GM23338 (cell line): ENCODE results near the gene FBXL17. TPM values are rescaled to one million over a fixed set of nuclear protein-coding genes. Genes with fewer than 3 reads are reported as not detected.

Source experiments
- ATAC-seq: fragments of 200-7000 bp; cut with Tn5 transposase; 3 replicates; pipeline ENCODE4 v1.9.1; 2020
- DNase-seq: peaks from one replicate; pipeline ENCODE4 v3.0.0-alpha.2; 2015; ENCODE audit warnings: low spot score
- H2AFZ ChIP-seq: fragments of 200-600 bp; sonication (generic); 2 replicates; pipeline ENCODE4 v1.8.0; 2016; ENCODE audit warnings: antibody characterized with exemption, mild to moderate bottlenecking, moderate library complexity
- H3F3A ChIP-seq: fragments of 200-600 bp; sonication (generic); replicated peaks from 2 replicates; pipeline ENCODE4 v1.8.0; 2017; ENCODE audit warnings: antibody characterized with exemption, mixed run types, low read depth
- H3K27ac ChIP-seq: fragments of 200-600 bp; sonication (generic); 2 replicates; pipeline ENCODE4 v1.6.1; 2016; ENCODE audit warnings: low read depth
- H3K27me3 ChIP-seq: fragments of 200-600 bp; sonication (generic); 2 replicates; pipeline ENCODE4 v1.8.0; 2016; ENCODE audit warnings: mild to moderate bottlenecking, mixed run types, moderate library complexity; ENCODE audit not compliant: insufficient read depth
- H3K36me3 ChIP-seq: fragments of 200-600 bp; sonication (generic); 2 replicates; pipeline ENCODE4 v1.8.0; 2016; ENCODE audit warnings: mild to moderate bottlenecking; ENCODE audit not compliant: insufficient read depth
- H3K4me1 ChIP-seq: fragments of 200-600 bp; sonication (generic); 2 replicates; pipeline ENCODE4 v1.8.0; 2016; ENCODE audit warnings: mild to moderate bottlenecking, moderate library complexity; ENCODE audit not compliant: insufficient read depth
- H3K4me2 ChIP-seq: fragments of 200-600 bp; sonication (generic); 2 replicates; pipeline ENCODE4 v1.7.1; 2017; ENCODE audit warnings: mixed run types
- H3K4me3 ChIP-seq: fragments of 200-600 bp; sonication (generic); 2 replicates; pipeline ENCODE4 v1.6.1; 2016; ENCODE audit warnings: mixed run types
- H3K79me2 ChIP-seq: fragments of 200-600 bp; sonication (generic); replicated peaks from 2 replicates; pipeline ENCODE4 v1.8.0; 2017; ENCODE audit warnings: mild to moderate bottlenecking; ENCODE audit not compliant: insufficient read depth
- H3K9me2 ChIP-seq: fragments of 200-600 bp; sonication (generic); 2 replicates; pipeline ENCODE4 v1.8.0; 2017; ENCODE audit not compliant: insufficient read depth
- H4K20me1 ChIP-seq: fragments of 200-600 bp; sonication (generic); replicated peaks from 2 replicates; pipeline ENCODE4 v1.8.0; 2017; ENCODE audit warnings: mild to moderate bottlenecking; ENCODE audit not compliant: insufficient read depth
- H3K27ac Mint-ChIP-seq: 2 replicates; pipeline ENCODE4 v1.8.0; 2020; ENCODE audit warnings: inconsistent platforms, mild to moderate bottlenecking, moderate library complexity, mixed read lengths
- H3K27me3 Mint-ChIP-seq: 3 replicates; pipeline ENCODE4 v1.8.0; 2022; ENCODE audit warnings: low read depth, mild to moderate bottlenecking, moderate library complexity, mixed read lengths, inconsistent platforms; ENCODE audit not compliant: insufficient read depth, poor library complexity
- H3K36me3 Mint-ChIP-seq: 3 replicates; pipeline ENCODE4 v1.8.0; 2021; ENCODE audit warnings: low read depth, mild to moderate bottlenecking, inconsistent platforms, moderate library complexity, mixed read lengths
- H3K4me1 Mint-ChIP-seq: 3 replicates; pipeline ENCODE4 v1.8.0; 2020; ENCODE audit warnings: mild to moderate bottlenecking, inconsistent platforms, mixed read lengths
- H3K4me3 Mint-ChIP-seq: 3 replicates; pipeline ENCODE4 v1.8.0; 2021; ENCODE audit warnings: moderate library complexity, mild to moderate bottlenecking, inconsistent platforms, mixed read lengths
- H3K9me3 Mint-ChIP-seq: 3 replicates; pipeline ENCODE4 v1.8.0; 2020; ENCODE audit warnings: moderate library complexity, mild to moderate bottlenecking, inconsistent platforms, mixed read lengths
- CREB1 ChIP-seq: fragments of 250-450 bp; sonication (Bioruptor Pico); IDR thresholded peaks from 2 replicates; pipeline ENCODE4 v1.5.0; 2020; ENCODE audit warnings: low read depth, mild to moderate bottlenecking, moderate library complexity
- JUNB ChIP-seq: IDR thresholded peaks from one replicate; pipeline ENCODE4 v1.6.1; 2016; ENCODE audit warnings: antibody characterized with exemption; ENCODE audit not compliant: unreplicated experiment
- NANOG ChIP-seq: IDR thresholded peaks from 2 replicates; pipeline ENCODE4 v1.6.1; 2016; ENCODE audit warnings: antibody characterized with exemption, borderline replicate concordance
- POLR2AphosphoS5 ChIP-seq: IDR thresholded peaks from 2 replicates; pipeline ENCODE4 v1.6.1; 2016; ENCODE audit warnings: antibody characterized with exemption, low read depth
- STAT1 ChIP-seq: IDR thresholded peaks from one replicate; pipeline ENCODE4 v1.6.1; 2016; ENCODE audit warnings: antibody characterized with exemption; ENCODE audit not compliant: unreplicated experiment
- ZNF114 ChIP-seq: fragments of 250-450 bp; sonication (Bioruptor Pico); IDR thresholded peaks from 2 replicates; pipeline ENCODE4 v1.5.0; 2020; ENCODE audit warnings: mild to moderate bottlenecking, moderate library complexity
- polyA plus RNA-seq: library from polyadenylated mRNA; unstranded; fragments of >200 nt; fragmentation: Nextera tagmentation; extraction: Ambion mirVana; gene quantifications from 2 replicates; pipeline ENCODE4 v1.2.1, GENCODE V29; 2016
- total RNA-seq: library from RNA; depleted of rRNA; stranded (reverse); fragments of >200 nt; shearing (Covaris generic); gene quantifications from 2 replicates; pipeline ENCODE4 v1.2.3, GENCODE V29; 2014
- TF ChIP-seq, protein P1 (sequence below), 2 experiments: fragments of 200-600 bp in 1 of 2; sonication (generic) in 1 of 2; conservative IDR thresholded peaks; 2 replicates each; pipeline versions ENCODE4 v1.5.1 to v1.6.1; 2016 to 2017; ENCODE audit warnings: antibody characterized with exemption in 2 of 2, low read depth in 2 of 2, mild to moderate bottlenecking in 2 of 2, moderate library complexity in 1 of 2
- TF ChIP-seq, protein P2 (sequence below): fragments of 250-450 bp; sonication (Bioruptor Pico); IDR thresholded peaks from 2 replicates; pipeline ENCODE4 v1.5.0; 2020; ENCODE audit warnings: mild to moderate bottlenecking, moderate library complexity

The FBXL17 gene
- total and polyA plus RNA-seq, 2 experiments from 2014 or later, result 2.0 to 2.7 TPM

- TF ChIP-seq, protein P1, sequence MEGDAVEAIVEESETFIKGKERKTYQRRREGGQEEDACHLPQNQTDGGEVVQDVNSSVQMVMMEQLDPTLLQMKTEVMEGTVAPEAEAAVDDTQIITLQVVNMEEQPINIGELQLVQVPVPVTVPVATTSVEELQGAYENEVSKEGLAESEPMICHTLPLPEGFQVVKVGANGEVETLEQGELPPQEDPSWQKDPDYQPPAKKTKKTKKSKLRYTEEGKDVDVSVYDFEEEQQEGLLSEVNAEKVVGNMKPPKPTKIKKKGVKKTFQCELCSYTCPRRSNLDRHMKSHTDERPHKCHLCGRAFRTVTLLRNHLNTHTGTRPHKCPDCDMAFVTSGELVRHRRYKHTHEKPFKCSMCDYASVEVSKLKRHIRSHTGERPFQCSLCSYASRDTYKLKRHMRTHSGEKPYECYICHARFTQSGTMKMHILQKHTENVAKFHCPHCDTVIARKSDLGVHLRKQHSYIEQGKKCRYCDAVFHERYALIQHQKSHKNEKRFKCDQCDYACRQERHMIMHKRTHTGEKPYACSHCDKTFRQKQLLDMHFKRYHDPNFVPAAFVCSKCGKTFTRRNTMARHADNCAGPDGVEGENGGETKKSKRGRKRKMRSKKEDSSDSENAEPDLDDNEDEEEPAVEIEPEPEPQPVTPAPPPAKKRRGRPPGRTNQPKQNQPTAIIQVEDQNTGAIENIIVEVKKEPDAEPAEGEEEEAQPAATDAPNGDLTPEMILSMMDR (conservative IDR thresholded peaks at IDR 0.05; ENCODE audit: low read depth in 2 of 2), result no peak
- no peak for TF ChIP-seq NANOG
- no peak for TF ChIP-seq ZNF114 (CRISPR knock-in tag)
- no peak for TF ChIP-seq CREB1 (CRISPR knock-in tag)
- no peak for TF ChIP-seq STAT1
These were observed 452.8 kb downstream of the FBXL17 start (continued) for GRCh38 chr5:107929080-107929479.

- H3K4me1 Mint-ChIP-seq, result peaks cover 9% of the 10 kb centered on the region
These were observed 455.8 kb downstream of the FBXL17 start for GRCh38 chr5:107926121-107926520.

DNA sequence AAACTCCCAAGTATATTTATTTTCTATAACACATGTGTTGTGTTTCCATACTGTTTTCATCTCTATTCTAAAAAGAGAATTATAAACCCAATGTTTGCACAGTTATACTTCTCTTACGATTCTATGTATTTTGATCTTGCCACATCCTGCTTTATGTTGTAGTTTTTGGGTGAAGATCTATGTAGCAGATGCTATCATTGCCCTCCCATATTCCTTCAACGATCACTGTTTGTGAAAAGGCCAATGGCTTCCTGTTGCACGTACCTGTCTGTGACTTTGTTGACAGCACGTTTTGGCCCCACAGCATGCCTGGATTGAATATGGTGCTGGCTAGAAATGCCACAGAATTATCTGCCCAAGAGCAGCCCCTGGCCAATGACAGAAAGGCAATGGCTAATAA is 456.7 kb downstream of the FBXL17 start:
- H3K79me2 ChIP-seq, result no peaks in the 10 kb centered on the region
- Mint-ChIP-seq H3K36me3 (no peaks in the 10 kb centered on the region), H3K27me3 (no peaks in the 10 kb centered on the region), H3K4me1 (peaks cover 9% of the 10 kb centered on the region), H3K4me3 (no peak overlapping the region), H3K9me3 (no peaks in the 10 kb centered on the region), H3K27ac (peak overlapping the region; percentile 44)
- H2AFZ ChIP-seq, result no peak overlapping the region
- H3K9me2 ChIP-seq, result no peaks in the 10 kb centered on the region
- H3K27me3 ChIP-seq, result no peaks in the 10 kb centered on the region
- H3K4me1 ChIP-seq, result 0 out of 2 replicates have a peak, but pooled peaks cover 5% of the 10 kb centered on the region
- H3K36me3 ChIP-seq, result no peaks in the 10 kb centered on the region
- ATAC-seq (no peak), DNase-seq (no peak)
- H3K4me3 ChIP-seq, result no peak overlapping the region
- no peaks in the 10 kb centered on the region for H4K20me1 ChIP-seq
- no peak overlapping the region for H3K4me2 ChIP-seq
- H3F3A ChIP-seq, result no peaks in the 10 kb centered on the region
- no peak overlapping the region for H3K27ac ChIP-seq
- TF ChIP-seq, protein P2, sequence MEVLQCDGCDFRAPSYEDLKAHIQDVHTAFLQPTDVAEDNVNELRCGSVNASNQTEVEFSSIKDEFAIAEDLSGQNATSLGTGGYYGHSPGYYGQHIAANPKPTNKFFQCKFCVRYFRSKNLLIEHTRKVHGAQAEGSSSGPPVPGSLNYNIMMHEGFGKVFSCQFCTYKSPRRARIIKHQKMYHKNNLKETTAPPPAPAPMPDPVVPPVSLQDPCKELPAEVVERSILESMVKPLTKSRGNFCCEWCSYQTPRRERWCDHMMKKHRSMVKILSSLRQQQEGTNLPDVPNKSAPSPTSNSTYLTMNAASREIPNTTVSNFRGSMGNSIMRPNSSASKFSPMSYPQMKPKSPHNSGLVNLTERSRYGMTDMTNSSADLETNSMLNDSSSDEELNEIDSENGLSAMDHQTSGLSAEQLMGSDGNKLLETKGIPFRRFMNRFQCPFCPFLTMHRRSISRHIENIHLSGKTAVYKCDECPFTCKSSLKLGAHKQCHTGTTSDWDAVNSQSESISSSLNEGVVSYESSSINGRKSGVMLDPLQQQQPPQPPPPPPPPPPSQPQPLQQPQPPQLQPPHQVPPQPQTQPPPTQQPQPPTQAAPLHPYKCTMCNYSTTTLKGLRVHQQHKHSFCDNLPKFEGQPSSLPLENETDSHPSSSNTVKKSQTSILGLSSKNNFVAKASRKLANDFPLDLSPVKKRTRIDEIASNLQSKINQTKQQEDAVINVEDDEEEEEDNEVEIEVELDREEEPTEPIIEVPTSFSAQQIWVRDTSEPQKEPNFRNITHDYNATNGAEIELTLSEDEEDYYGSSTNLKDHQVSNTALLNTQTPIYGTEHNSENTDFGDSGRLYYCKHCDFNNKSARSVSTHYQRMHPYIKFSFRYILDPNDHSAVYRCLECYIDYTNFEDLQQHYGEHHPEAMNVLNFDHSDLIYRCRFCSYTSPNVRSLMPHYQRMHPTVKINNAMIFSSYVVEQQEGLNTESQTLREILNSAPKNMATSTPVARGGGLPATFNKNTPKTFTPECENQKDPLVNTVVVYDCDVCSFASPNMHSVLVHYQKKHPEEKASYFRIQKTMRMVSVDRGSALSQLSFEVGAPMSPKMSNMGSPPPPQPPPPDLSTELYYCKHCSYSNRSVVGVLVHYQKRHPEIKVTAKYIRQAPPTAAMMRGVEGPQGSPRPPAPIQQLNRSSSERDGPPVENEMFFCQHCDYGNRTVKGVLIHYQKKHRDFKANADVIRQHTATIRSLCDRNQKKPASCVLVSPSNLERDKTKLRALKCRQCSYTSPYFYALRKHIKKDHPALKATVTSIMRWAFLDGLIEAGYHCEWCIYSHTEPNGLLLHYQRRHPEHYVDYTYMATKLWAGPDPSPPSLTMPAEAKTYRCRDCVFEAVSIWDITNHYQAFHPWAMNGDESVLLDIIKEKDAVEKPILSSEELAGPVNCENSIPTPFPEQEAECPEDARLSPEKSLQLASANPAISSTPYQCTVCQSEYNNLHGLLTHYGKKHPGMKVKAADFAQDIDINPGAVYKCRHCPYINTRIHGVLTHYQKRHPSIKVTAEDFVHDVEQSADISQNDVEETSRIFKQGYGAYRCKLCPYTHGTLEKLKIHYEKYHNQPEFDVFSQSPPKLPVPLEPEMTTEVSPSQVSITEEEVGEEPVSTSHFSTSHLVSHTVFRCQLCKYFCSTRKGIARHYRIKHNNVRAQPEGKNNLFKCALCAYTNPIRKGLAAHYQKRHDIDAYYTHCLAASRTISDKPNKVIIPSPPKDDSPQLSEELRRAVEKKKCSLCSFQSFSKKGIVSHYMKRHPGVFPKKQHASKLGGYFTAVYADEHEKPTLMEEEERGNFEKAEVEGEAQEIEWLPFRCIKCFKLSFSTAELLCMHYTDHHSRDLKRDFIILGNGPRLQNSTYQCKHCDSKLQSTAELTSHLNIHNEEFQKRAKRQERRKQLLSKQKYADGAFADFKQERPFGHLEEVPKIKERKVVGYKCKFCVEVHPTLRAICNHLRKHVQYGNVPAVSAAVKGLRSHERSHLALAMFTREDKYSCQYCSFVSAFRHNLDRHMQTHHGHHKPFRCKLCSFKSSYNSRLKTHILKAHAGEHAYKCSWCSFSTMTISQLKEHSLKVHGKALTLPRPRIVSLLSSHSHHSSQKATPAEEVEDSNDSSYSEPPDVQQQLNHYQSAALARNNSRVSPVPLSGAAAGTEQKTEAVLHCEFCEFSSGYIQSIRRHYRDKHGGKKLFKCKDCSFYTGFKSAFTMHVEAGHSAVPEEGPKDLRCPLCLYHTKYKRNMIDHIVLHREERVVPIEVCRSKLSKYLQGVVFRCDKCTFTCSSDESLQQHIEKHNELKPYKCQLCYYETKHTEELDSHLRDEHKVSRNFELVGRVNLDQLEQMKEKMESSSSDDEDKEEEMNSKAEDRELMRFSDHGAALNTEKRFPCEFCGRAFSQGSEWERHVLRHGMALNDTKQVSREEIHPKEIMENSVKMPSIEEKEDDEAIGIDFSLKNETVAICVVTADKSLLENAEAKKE, result no peak

More at GRCh38 chr5:107926121-107926520, 455.8 kb downstream of the FBXL17 start:
- no peak for TF ChIP-seq POLR2AphosphoS5
- TF ChIP-seq JUNB, result no peak
- TF ChIP-seq, protein P1 (conservative IDR thresholded peaks at IDR 0.05; ENCODE audit: low read depth in 2 of 2), result no peak
- no peak overlapping the region for H3K4me3 ChIP-seq
- no peak overlapping the region for H2AFZ ChIP-seq
- no peaks in the 10 kb centered on the region for H3K36me3 ChIP-seq
- ATAC-seq (peak; percentile 39; the same call in 2 of the 3 replicates), DNase-seq (no peak)
- no peaks in the 10 kb centered on the region for H3F3A ChIP-seq
- H3K4me1 ChIP-seq, result 0 out of 2 replicates have a peak, but pooled peaks cover 5% of the 10 kb centered on the region
- H3K27me3 ChIP-seq, result no peaks in the 10 kb centered on the region
- Mint-ChIP-seq H3K9me3 (no peaks in the 10 kb centered on the region), H3K27ac (no peak overlapping the region), H3K27me3 (no peaks in the 10 kb centered on the region), H3K4me3 (no peak overlapping the region), H3K36me3 (no peaks in the 10 kb centered on the region)
- no peak overlapping the region for H3K27ac ChIP-seq
- H3K79me2 ChIP-seq, result no peaks in the 10 kb centered on the region
- H4K20me1 ChIP-seq, result no peaks in the 10 kb centered on the region
- H3K9me2 ChIP-seq, result no peaks in the 10 kb centered on the region
- no peak overlapping the region for H3K4me2 ChIP-seq
